ENCODE results near the gene CHADL. TPM values are rescaled to one million over a fixed set of nuclear protein-coding genes. Genes with fewer than 3 reads are reported as not detected.

The CHADL gene
- total and polyA plus RNA-seq, 4 donors, result 1.00 to 4.2 (median 3.9) TPM

- Histone ChIP-seq H3K27ac (ENCODE audit: low read depth in 1 of 2, low read length in 1 of 2) (no peak overlapping the region), H3K4me3 (no peak overlapping the region), H3K9me3 (ENCODE audit: control insufficient read depth in 4 of 4, insufficient read depth in 3 of 4, low read length in 3 of 4) (peaks cover 0 to 6% (median 0%) of the 10 kb centered on the region in 4 donors), H3K36me3 (ENCODE audit: control insufficient read depth in 4 of 4, insufficient read depth in 4 of 4, low read length in 4 of 4) (peaks cover 8 to 26% (median 25%) of the 10 kb centered on the region in 4 donors), H3K9ac (ENCODE audit: insufficient read depth in 1 of 2, low read length in 2 of 2) (no peak overlapping the region), H3K27me3 (ENCODE audit: control insufficient read depth in 3 of 3, insufficient read depth in 3 of 3, low read length in 2 of 3) (no peaks in the 10 kb centered on the region), H3K4me1 (ENCODE audit: control insufficient read depth in 5 of 5, insufficient read depth in 5 of 5, low read length in 5 of 5) (peaks cover 0 to 11% (median 6%) of the 10 kb centered on the region in 5 donors)
- no peak for TF ChIP-seq CTCF (IDR thresholded peaks at IDR 0.05; ENCODE audit: control extremely low read depth, extremely low read depth)
- DNase-seq (no peak), ATAC-seq (ENCODE audit: insufficient read depth, low FRiP score) (no peak)
- WGBS, 2 donors, result 98% methylated on average over 10 of the region's 10 CpGs
These were observed 25.3 kb downstream of the CHADL start for GRCh38 chr22:41215409-41215808.

DNA sequence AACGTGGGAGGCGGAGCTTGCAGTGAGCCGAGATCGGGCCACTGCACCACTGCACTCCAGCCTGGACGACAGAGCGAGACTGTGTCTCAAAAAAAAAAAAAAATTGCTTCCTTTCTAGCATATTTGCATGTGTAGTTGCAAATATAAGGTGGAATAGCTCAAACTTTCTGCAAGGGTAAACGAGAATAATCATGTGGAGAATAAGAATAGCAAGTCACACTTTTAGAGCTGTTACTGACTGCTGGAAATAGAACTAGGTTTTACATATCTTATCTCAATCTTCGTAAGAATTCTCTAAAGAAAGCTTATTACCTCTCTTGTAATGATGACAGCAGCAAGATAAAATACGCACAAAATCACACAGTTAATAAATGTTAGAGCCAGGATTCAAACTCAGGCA, 34.0 kb downstream of the CHADL start:
- no peak for DNase-seq
- WGBS, 2 donors, result 93 to 97% methylated on average over 9 of the region's 9 CpGs
- Histone ChIP-seq H3K36me3 (ENCODE audit: control insufficient read depth in 4 of 4, insufficient read depth in 4 of 4, low read length in 4 of 4) (peaks cover 0 to 12% (median 3%) of the 10 kb centered on the region in 4 donors), H3K4me3 (no peak overlapping the region), H3K9me3 (ENCODE audit: control insufficient read depth in 4 of 4, insufficient read depth in 3 of 4, low read length in 3 of 4) (no peaks in the 10 kb centered on the region), H3K27ac (ENCODE audit: low read depth in 1 of 2, low read length in 1 of 2) (no peak overlapping the region), H3K27me3 (ENCODE audit: control insufficient read depth in 3 of 3, insufficient read depth in 3 of 3, low read length in 2 of 3) (no peaks in the 10 kb centered on the region), H3K4me1 (ENCODE audit: control insufficient read depth in 5 of 5, insufficient read depth in 5 of 5, low read length in 5 of 5) (peaks cover 0 to 7% (median 4%) of the 10 kb centered on the region in 5 donors), H3K9ac (ENCODE audit: insufficient read depth in 1 of 2, low read length in 2 of 2) (no peak overlapping the region)
- ATAC-seq (ENCODE audit: insufficient read depth, low FRiP score), result no peak
- TF ChIP-seq CTCF (IDR thresholded peaks at IDR 0.05; ENCODE audit: control extremely low read depth, extremely low read depth), result no peak

GRCh38 chr22:41204992-41205900, 35.5 kb downstream of the CHADL start, which contains the start of gene L3MBTL2:
Gene L3MBTL2, plus strand, starts transcription at chr22:41205312. Its CDS starts 51 bp downstream, at chr22:41205363.
- 2 to 3% methylated on average over 46 to 47 of the region's 47 CpGs for WGBS, 2 donors

More at GRCh38 chr22:41204992-41205900, 35.5 kb downstream of the CHADL start, which contains the start of gene L3MBTL2:
- H3K4me1 ChIP-seq (ENCODE audit: control insufficient read depth in 5 of 5, insufficient read depth in 5 of 5, low read length in 5 of 5), result peaks cover 0 to 7% (median 4%) of the 10 kb centered on the region in 5 donors
- peak within 1 kb of the TSS; percentile 83 for H3K4me3 ChIP-seq
- peak; percentile 99 for ATAC-seq (ENCODE audit: insufficient read depth, low FRiP score)
- H3K9me3 ChIP-seq (ENCODE audit: control insufficient read depth in 4 of 4, insufficient read depth in 3 of 4, low read length in 3 of 4), result no peaks in the 10 kb centered on the region
- H3K9ac ChIP-seq (ENCODE audit: insufficient read depth in 1 of 2, low read length in 2 of 2), result peak within 1 kb of the TSS; percentile 75 to 89
- peak; percentile 95 to 98 (median 97) for DNase-seq
- H3K36me3 ChIP-seq (ENCODE audit: control insufficient read depth in 4 of 4, insufficient read depth in 4 of 4, low read length in 4 of 4), result peaks cover 0 to 9% (median 3%) of the 10 kb centered on the region in 4 donors
- H3K27me3 ChIP-seq (ENCODE audit: control insufficient read depth in 3 of 3, insufficient read depth in 3 of 3, low read length in 2 of 3), result no peaks in the 10 kb centered on the region
- no peak for TF ChIP-seq CTCF (IDR thresholded peaks at IDR 0.05; ENCODE audit: control extremely low read depth, extremely low read depth)
- peak within 1 kb of the TSS; percentile 58 to 90 for H3K27ac ChIP-seq (ENCODE audit: low read depth in 1 of 2, low read length in 1 of 2)
